Islet precursor cell (in vitro differentiated cells): ENCODE results near the gene CYP2R1.

Source experiments
- DNase-seq: peaks from one replicate; pipeline ENCODE4 v3.0.0-alpha.2; 2018

CYP2R1 gene

GRCh38 chr11:14892036-14892556, at the start of gene CYP2R1:
Gene CYP2R1, minus strand, starts transcription at chr11:14892231. Its CDS starts 26 bp downstream, at chr11:14892205.
- DNase-seq, result peak; percentile 99

GRCh38 chr11:14938936-14939335, 46.9 kb upstream of the CYP2R1 start:
- DNase-seq, result no peak

- no peak for DNase-seq
Measured at GRCh38 chr11:14934641-14935351, 42.8 kb upstream of the CYP2R1 start.

- no peak for DNase-seq
Measured at GRCh38 chr11:14932447-14932846, 40.4 kb upstream of the CYP2R1 start.

- DNase-seq, result no peak
Measured at GRCh38 chr11:14930369-14930768, 38.3 kb upstream of the CYP2R1 start.

GRCh38 chr11:14927146-14927545, 35.1 kb upstream of the CYP2R1 start:
- no peak for DNase-seq

GRCh38 chr11:14924318-14924717, 32.3 kb upstream of the CYP2R1 start:
- no peak for DNase-seq

GRCh38 chr11:14916403-14916802, 24.4 kb upstream of the CYP2R1 start:
- no peak for DNase-seq

- no peak for DNase-seq
Measured at GRCh38 chr11:14914536-14914935, 22.5 kb upstream of the CYP2R1 start.

GRCh38 chr11:14908214-14908880, 16.3 kb upstream of the CYP2R1 start:
- peak; percentile 60 for DNase-seq

GRCh38 chr11:14907411-14908213, 15.6 kb upstream of the CYP2R1 start:
- DNase-seq, result peak; percentile 87

- no peak for DNase-seq
Measured at GRCh38 chr11:14906993-14907392, 15.0 kb upstream of the CYP2R1 start.

GRCh38 chr11:14906578-14906977, 14.5 kb upstream of the CYP2R1 start:
- no peak for DNase-seq

- peak; percentile 88 for DNase-seq
Measured at GRCh38 chr11:14905104-14906033, 13.3 kb upstream of the CYP2R1 start.

GRCh38 chr11:14904745-14905103, 12.7 kb upstream of the CYP2R1 start:
- peak; percentile 81 for DNase-seq

- DNase-seq, result peak; percentile 75
Measured at GRCh38 chr11:14902650-14903350, 10.8 kb upstream of the CYP2R1 start.

- DNase-seq, result no peak
Measured at GRCh38 chr11:14898906-14899305, 6.9 kb upstream of the CYP2R1 start.

- DNase-seq, result no peak
Measured at GRCh38 chr11:14898355-14898754, 6.3 kb upstream of the CYP2R1 start.

- DNase-seq, result peak; percentile 56
Measured at GRCh38 chr11:14894657-14895598, 2.9 kb upstream of the CYP2R1 start.

- DNase-seq, result no peak
Measured at GRCh38 chr11:14892577-14892976, 546 bp upstream of the CYP2R1 start.
